Panc1 (cell line): ENCODE results near the gene SERPINB13.

ENCODE experiments used
- POLR2AphosphoS5 ChIP-seq: IDR thresholded peaks from 2 replicates; pipeline ENCODE4 v1.6.1; 2012; ENCODE audit warnings: mild to moderate bottlenecking, low read depth, low read length, moderate library complexity
- SIN3A ChIP-seq: IDR thresholded peaks from 2 replicates; pipeline ENCODE4 v1.6.1; 2012; ENCODE audit warnings: low read depth, mild to moderate bottlenecking, low read length, moderate library complexity, borderline replicate concordance; ENCODE audit not compliant: insufficient read depth
- TCF7L2 ChIP-seq: IDR thresholded peaks from 2 replicates; pipeline ENCODE4 v1.6.1; 2011; ENCODE audit warnings: mild to moderate bottlenecking, low read depth, low read length, inconsistent platforms
- TF ChIP-seq, protein P1 (sequence below): fragments of 450-650 bp; IDR thresholded peaks from 2 replicates; pipeline ENCODE4 v1.5.1; 2017; ENCODE audit warnings: mild to moderate bottlenecking

DNA sequence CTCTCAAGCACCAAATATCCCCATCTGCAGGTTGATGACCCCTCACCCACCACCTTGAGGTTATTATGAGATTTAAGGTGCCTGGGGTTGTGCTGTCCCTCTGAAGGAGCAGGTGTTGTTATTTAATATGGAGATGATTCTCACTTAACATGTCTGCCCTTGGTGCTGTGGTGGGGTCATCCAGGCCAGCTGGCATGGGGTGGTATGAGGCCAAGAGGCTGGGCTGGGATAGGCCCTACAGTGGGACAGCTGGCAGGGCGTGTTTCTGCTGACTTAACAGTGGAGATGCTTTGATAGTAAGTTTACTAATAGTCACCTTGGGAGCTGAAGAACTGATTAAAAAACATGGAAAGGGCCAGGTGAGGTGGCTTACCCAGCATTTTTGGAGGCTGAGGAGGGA lies 22.6 kb upstream of the SERPINB13 start:
- TF ChIP-seq SIN3A (no peak), POLR2AphosphoS5 (no peak), TCF7L2 (no peak)
- TF ChIP-seq, protein P1, sequence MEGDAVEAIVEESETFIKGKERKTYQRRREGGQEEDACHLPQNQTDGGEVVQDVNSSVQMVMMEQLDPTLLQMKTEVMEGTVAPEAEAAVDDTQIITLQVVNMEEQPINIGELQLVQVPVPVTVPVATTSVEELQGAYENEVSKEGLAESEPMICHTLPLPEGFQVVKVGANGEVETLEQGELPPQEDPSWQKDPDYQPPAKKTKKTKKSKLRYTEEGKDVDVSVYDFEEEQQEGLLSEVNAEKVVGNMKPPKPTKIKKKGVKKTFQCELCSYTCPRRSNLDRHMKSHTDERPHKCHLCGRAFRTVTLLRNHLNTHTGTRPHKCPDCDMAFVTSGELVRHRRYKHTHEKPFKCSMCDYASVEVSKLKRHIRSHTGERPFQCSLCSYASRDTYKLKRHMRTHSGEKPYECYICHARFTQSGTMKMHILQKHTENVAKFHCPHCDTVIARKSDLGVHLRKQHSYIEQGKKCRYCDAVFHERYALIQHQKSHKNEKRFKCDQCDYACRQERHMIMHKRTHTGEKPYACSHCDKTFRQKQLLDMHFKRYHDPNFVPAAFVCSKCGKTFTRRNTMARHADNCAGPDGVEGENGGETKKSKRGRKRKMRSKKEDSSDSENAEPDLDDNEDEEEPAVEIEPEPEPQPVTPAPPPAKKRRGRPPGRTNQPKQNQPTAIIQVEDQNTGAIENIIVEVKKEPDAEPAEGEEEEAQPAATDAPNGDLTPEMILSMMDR: no peak
